PC-3 (cell line): Measurements from ENCODE around the gene DUOX2.

Experiments used
- EZH2 ChIP-seq: fragments of 300-600 bp; sonication (generic); IDR thresholded peaks from one replicate; pipeline ENCODE4 v1.6.1; 2017; ENCODE audit warnings: antibody characterized with exemption, mild to moderate bottlenecking, low read length; ENCODE audit not compliant: unreplicated experiment
- EZH2phosphoT487 ChIP-seq: fragments of 300-600 bp; sonication (generic); IDR thresholded peaks from 2 replicates; pipeline ENCODE4 v1.6.1; 2018; ENCODE audit warnings: mild to moderate bottlenecking, antibody characterized with exemption, low read length, borderline replicate concordance
- TF ChIP-seq, protein P1 (sequence below): fragments of 300-600 bp; sonication (generic); conservative IDR thresholded peaks from 2 replicates; pipeline ENCODE4 v1.5.1; 2017; ENCODE audit warnings: antibody characterized with exemption, low read depth, mild to moderate bottlenecking, low read length

GRCh38 chr15:45129651-45130129 lies 15.7 kb upstream of the DUOX2 start, which contains the start of the genes DUOX1 and DUOXA1:
- TF ChIP-seq, protein P1, sequence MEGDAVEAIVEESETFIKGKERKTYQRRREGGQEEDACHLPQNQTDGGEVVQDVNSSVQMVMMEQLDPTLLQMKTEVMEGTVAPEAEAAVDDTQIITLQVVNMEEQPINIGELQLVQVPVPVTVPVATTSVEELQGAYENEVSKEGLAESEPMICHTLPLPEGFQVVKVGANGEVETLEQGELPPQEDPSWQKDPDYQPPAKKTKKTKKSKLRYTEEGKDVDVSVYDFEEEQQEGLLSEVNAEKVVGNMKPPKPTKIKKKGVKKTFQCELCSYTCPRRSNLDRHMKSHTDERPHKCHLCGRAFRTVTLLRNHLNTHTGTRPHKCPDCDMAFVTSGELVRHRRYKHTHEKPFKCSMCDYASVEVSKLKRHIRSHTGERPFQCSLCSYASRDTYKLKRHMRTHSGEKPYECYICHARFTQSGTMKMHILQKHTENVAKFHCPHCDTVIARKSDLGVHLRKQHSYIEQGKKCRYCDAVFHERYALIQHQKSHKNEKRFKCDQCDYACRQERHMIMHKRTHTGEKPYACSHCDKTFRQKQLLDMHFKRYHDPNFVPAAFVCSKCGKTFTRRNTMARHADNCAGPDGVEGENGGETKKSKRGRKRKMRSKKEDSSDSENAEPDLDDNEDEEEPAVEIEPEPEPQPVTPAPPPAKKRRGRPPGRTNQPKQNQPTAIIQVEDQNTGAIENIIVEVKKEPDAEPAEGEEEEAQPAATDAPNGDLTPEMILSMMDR, result no peak
- TF ChIP-seq EZH2phosphoT487 (no peak), EZH2 (no peak)
